Activated T-helper 2 cell treated with anti-CD3 and anti-CD28 coated beads, Interferon-gamma antibody, Interleukin-2, Interleukin-4, amounts not matched to agents 10 μg/mL and 5 μg/mL and 100 μg/mL, durations not matched to agents 14 hours and 24 hours and 36 hours (primary cell): ENCODE data around the gene MYO7A. TPM values are rescaled to one million over a fixed set of nuclear protein-coding genes. Genes with fewer than 3 reads are reported as not detected.

ENCODE experiments used
- DNase-seq: peaks from one replicate; pipeline ENCODE4 v3.0.0; 2021; ENCODE audit warnings: low spot score
- H3K27ac Mint-ChIP-seq: one replicate; pipeline ENCODE4 v1.8.0; 2021; ENCODE audit warnings: mixed read lengths
- H3K27me3 Mint-ChIP-seq: one replicate; pipeline ENCODE4 v1.8.0; 2021; ENCODE audit warnings: low read depth, mixed read lengths
- H3K36me3 Mint-ChIP-seq: one replicate; pipeline ENCODE4 v1.8.0; 2021; ENCODE audit warnings: low read depth, mixed read lengths
- H3K4me1 Mint-ChIP-seq: one replicate; pipeline ENCODE4 v1.8.0; 2021; ENCODE audit warnings: low read depth, mixed read lengths
- H3K4me3 Mint-ChIP-seq: one replicate; pipeline ENCODE4 v1.8.0; 2021; ENCODE audit warnings: low read depth, mild to moderate bottlenecking, moderate library complexity, mixed read lengths
- H3K9me3 Mint-ChIP-seq: one replicate; pipeline ENCODE4 v1.8.0; 2021; ENCODE audit warnings: mixed read lengths
- intact Hi-C: fragments of 100-400 bp; cut with micrococcal nuclease; formaldehyde crosslinking; loops from one replicate; pipeline ENCODE4 v1.15.1; 2023
- total RNA-seq: library from RNA; stranded (reverse); gene quantifications from 2 replicates; pipeline ENCODE4 v1.2.3, GENCODE V29; 2022

The MYO7A gene
- total RNA-seq, 1 donor from 2014 or later, result 0.30 TPM

DNA sequence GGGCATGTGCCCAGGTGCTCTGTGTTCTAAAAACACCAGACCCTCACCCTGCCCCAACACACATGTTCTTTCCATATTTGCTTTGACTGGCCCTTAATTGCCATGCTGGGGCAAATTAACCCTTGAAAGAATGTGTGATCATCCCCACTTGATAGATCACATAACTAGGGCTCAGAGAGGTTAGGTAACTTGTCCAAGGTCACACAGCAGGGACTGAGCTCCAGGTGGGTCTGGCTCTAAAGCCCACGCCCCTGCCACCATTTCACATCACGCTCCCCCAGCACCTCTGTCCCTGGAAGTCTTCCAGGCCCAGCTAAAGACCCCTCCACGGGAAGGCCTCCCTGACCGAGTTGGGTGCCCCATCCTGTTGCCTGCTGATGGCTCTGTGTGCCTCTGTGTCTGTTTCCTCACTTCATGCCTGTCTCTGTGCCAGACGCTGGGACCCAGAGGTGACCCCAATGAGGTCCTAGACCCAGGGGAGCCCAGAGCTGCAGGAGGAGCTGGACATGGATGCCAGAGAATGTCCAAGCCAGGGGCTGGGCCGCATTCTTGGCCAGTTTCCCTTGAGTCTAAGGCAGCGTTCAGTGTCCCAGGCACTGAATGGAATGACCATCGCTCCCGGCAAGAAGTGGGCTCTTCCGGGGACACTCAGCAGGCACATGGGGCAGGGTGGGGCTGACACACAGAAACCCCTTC, 79.7 kb downstream of the MYO7A start:
- intact Hi-C loops, result no loop called here
- no peaks in the 10 kb centered on the region for H3K27me3 Mint-ChIP-seq
- DNase-seq, result no peak
- H3K9me3 Mint-ChIP-seq, result no peaks in the 10 kb centered on the region
- H3K27ac Mint-ChIP-seq, result no peak overlapping the region
- H3K4me3 Mint-ChIP-seq, result no peak overlapping the region
- H3K4me1 Mint-ChIP-seq, result no peaks in the 10 kb centered on the region
- H3K36me3 Mint-ChIP-seq, result no peaks in the 10 kb centered on the region

DNA sequence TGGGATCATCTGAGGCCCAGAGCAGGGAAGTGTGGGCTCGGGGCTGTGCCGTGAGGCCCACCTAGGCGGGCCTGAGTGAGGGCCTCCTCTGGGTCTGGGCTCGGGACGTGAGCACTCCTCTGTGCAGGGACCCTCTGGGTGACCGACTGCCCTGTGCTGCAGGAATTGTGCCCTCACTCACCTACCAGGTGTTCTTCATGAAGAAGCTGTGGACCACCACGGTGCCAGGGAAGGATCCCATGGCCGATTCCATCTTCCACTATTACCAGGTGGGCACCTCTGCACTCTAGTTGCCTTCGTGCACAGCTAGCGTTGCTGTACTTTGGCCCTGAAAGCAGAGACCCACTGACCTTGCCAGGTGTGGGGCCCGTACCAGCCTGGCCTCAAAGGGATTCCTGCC, 80.5 kb downstream of the MYO7A start:
- no peaks in the 10 kb centered on the region for H3K27me3 Mint-ChIP-seq
- no peak overlapping the region for H3K27ac Mint-ChIP-seq
- no peaks in the 10 kb centered on the region for H3K36me3 Mint-ChIP-seq
- intact Hi-C loops, result no loop called here
- H3K9me3 Mint-ChIP-seq, result no peaks in the 10 kb centered on the region
- H3K4me1 Mint-ChIP-seq, result no peaks in the 10 kb centered on the region
- no peak overlapping the region for H3K4me3 Mint-ChIP-seq
- DNase-seq, result no peak

DNA sequence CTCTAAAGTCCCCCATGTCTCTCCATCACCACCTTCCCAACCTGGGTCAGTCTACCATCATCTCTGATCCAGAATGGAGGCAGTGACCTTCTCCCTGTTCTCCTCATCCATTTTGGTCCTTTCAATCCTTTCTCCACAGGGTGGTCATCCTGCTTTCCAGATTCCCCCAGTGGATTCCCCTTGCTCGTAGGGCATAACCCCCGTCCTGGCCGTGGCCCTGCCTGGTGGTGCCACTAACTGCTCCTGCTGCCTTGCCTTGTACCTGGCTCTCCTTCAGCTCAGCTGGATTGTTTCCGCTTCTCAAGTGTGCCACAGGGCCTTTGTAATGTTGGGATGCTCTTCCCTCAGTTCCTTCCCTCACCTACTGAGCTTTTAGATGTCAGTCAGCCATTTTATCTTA, 81.6 kb downstream of the MYO7A start:
- intact Hi-C loops, result no loop called here
- Mint-ChIP-seq H3K36me3 (no peaks in the 10 kb centered on the region), H3K9me3 (no peaks in the 10 kb centered on the region), H3K27me3 (no peaks in the 10 kb centered on the region), H3K4me1 (no peaks in the 10 kb centered on the region), H3K27ac (no peak overlapping the region), H3K4me3 (no peak overlapping the region)
- no peak for DNase-seq

DNA sequence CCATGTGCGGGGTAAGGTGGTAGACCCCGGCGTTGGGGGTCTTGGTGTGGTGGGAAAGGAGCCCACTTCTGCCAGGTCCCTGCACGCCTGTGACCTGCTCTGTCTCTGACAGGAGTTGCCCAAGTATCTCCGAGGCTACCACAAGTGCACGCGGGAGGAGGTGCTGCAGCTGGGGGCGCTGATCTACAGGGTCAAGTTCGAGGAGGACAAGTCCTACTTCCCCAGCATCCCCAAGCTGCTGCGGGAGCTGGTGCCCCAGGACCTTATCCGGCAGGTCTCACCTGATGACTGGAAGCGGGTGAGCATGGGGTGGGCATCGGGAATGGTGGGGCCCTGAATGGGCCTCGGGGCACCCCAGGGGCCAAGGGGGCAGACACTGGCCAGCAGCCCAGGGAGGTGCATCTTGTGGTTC, 83.0 kb downstream of the MYO7A start:
- H3K4me3 Mint-ChIP-seq, result no peak overlapping the region
- no peak for DNase-seq
- intact Hi-C loops, result no loop called here

DNA sequence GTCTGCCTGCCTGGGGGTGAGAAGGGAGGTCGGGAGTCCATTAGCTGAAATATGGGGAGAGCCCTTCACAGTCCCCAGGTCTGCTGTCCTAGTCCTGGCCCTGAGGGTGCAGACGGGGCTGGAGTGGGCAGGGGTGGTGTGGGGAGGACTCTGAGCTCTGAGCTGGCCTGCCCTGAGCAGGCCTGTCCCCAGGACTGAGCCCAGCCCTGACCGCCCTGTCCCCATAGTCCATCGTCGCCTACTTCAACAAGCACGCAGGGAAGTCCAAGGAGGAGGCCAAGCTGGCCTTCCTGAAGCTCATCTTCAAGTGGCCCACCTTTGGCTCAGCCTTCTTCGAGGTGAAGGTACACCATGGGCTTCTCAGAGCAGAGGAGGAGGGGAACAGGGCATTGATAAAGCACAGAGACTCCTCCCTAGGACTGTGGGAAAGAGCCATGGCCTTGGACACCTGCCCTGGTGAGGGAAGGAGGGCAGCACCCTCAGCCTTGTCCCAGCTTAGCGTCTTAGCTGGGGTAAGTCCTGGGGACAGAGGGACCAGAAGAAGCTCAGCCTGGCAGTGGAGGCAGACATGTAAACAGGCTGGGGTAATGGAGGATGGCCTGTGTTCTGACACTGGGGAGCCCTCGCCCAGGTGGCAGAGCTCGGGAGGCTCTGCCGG, 83.7 kb downstream of the MYO7A start:
- no peak for DNase-seq
- Mint-ChIP-seq H3K36me3 (no peaks in the 10 kb centered on the region), H3K4me3 (no peak overlapping the region), H3K9me3 (no peaks in the 10 kb centered on the region), H3K27ac (no peak overlapping the region), H3K27me3 (peaks cover 2% of the 10 kb centered on the region), H3K4me1 (no peaks in the 10 kb centered on the region)
- intact Hi-C loops, result no loop called here

More for the DNA sequence above, 83.0 kb downstream of the MYO7A start:
- no peak overlapping the region for H3K27ac Mint-ChIP-seq
- no peaks in the 10 kb centered on the region for H3K4me1 Mint-ChIP-seq
- no peaks in the 10 kb centered on the region for H3K27me3 Mint-ChIP-seq
- H3K36me3 Mint-ChIP-seq, result no peaks in the 10 kb centered on the region
- no peaks in the 10 kb centered on the region for H3K9me3 Mint-ChIP-seq

DNA sequence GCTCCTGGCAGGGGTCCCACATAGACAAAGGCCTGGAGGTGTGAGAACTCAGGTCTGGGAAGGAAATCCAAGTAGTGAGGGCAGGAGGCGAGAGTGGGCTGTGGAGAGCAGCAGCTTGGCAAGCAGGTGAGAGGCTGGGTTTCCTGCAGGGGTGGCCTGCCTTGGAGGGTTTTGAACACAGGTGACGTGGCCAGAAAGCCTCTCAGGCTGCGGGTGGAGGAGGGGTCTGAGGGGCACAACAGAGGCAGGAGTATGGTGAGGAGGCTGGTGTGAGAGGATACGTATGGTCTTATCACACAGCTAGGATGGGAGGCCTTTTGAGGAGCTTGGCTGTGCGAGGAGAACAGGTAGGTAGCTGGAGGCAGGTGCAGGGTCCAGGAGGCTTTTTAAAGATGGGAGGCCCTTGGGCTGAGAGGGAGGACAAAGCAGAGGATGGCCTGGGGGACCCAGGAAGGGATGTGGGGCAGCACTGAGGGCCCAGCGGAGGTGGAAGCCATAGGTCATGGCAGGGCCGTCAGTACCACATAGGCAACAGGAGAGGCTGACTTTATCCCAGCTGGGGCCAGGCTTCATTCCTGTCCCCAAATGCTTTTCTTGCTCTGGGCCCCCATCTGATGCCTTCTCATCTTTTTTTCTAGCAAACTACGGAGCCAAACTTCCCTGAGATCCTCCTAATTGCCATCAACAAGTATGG, 84.4 kb downstream of the MYO7A start:
- no peak for DNase-seq
- no peaks in the 10 kb centered on the region for H3K9me3 Mint-ChIP-seq

DNA sequence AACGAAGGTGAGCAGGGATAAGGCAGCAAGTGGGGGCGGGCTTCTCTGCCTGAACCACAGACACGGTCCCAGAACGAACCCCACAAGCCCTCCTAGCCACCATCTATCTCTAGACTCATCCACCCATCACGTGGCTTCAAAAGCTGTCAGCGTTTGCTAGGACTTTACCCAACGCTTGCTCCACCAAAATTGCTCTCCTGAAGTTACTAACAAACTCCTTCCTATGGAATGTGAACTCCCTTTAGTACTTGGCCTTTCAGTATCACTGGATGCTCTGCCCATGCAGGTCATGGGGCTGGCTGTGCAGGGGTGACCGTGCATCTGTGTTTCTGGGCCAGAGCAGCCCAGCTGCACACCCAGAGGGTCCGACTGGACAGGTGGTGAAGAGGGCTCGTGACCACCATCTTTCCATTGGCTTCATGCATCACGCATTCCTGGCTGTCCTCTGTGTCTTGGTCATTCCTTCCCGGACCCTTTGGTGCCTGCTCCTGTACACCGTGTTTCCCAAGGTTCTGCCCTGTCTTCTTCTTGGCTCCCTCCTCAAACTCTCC, 85.1 kb downstream of the MYO7A start:
- Mint-ChIP-seq H3K36me3 (no peaks in the 10 kb centered on the region), H3K4me3 (no peak overlapping the region), H3K4me1 (no peaks in the 10 kb centered on the region), H3K9me3 (no peaks in the 10 kb centered on the region), H3K27ac (no peak overlapping the region), H3K27me3 (peaks cover 5% of the 10 kb centered on the region)
- DNase-seq, result no peak
- intact Hi-C loops, result no loop called here

More for the DNA sequence above, 84.4 kb downstream of the MYO7A start:
- peaks cover 5% of the 10 kb centered on the region for H3K27me3 Mint-ChIP-seq
- intact Hi-C loops, result no loop called here
- H3K4me3 Mint-ChIP-seq, result no peak overlapping the region
- H3K36me3 Mint-ChIP-seq, result no peaks in the 10 kb centered on the region
- no peak overlapping the region for H3K27ac Mint-ChIP-seq
- H3K4me1 Mint-ChIP-seq, result no peaks in the 10 kb centered on the region

DNA sequence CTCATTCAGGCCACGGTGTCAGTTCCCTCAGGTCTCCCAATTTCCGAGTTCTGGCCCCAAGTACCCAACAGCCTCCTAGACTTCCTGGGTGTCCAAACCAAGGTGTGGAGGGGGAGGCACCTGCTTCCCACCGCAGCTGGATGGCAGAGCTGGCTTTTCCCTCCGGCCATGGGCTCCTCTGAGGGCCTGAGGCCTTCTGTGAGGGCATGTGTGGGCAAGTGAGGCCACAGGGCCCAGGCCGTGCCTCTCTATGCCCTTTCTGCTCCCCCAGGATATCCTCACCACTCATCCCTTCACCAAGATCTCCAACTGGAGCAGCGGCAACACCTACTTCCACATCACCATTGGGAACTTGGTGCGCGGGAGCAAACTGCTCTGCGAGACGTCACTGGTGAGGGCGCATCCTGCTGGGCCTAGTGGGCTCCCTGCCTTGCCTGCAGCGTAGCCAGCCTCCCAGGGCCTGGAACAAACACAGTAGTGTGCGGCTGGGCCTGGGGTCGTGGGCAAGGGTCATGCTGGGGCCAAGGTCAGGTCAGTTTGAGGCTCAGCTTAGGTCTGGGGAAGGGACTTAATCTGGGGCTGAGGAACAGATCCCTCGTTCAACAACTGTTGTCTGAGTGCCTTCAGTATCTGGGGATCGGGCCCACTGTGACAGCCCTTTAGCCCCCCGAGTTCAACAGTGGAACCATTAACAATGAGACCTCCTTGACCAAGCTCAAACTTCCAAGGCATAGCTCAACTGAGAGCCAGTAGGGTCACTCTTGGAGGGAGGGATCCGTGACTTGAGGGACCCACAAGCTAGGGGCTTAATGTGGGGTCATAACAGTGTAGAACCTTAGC, 85.8 kb downstream of the MYO7A start:
- intact Hi-C loops, result no loop called here
- Mint-ChIP-seq H3K36me3 (no peaks in the 10 kb centered on the region), H3K27me3 (peaks cover 5% of the 10 kb centered on the region), H3K4me3 (no peak overlapping the region), H3K4me1 (no peaks in the 10 kb centered on the region), H3K27ac (no peak overlapping the region), H3K9me3 (no peaks in the 10 kb centered on the region)
- DNase-seq, result no peak

DNA sequence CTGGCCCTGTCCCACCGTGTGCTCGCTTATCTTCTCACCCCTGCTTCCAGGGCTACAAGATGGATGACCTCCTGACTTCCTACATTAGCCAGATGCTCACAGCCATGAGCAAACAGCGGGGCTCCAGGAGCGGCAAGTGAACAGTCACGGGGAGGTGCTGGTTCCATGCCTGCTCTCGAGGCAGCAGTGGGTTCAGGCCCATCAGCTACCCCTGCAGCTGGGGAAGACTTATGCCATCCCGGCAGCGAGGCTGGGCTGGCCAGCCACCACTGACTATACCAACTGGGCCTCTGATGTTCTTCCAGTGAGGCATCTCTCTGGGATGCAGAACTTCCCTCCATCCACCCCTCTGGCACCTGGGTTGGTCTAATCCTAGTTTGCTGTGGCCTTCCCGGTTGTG, 86.5 kb downstream of the MYO7A start:
- H3K4me1 Mint-ChIP-seq, result no peaks in the 10 kb centered on the region
- no peak overlapping the region for H3K4me3 Mint-ChIP-seq
- no peak for DNase-seq

DNA sequence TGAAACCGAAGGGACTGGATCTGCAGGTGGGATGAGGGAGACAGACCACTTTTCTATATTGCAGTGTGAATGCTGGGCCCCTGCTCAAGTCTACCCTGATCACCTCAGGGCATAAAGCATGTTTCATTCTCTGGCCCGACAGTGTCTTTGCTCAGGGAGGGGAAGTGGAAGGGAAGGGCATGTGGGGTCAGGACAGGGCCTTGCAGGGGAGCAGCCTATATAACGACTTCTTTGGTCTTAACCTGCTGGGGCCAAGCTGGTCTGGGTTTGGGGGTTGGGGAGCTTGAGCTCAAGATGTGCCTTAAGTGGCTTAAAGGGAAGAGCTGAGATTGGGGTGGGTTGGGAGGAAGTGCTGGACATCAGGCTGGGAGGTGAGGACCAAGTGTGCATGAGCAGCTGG, 87.1 kb downstream of the MYO7A start:
- H3K9me3 Mint-ChIP-seq, result no peaks in the 10 kb centered on the region
- H3K27ac Mint-ChIP-seq, result no peak overlapping the region
- H3K4me3 Mint-ChIP-seq, result no peak overlapping the region
- intact Hi-C loops, result no loop called here
- H3K27me3 Mint-ChIP-seq, result peaks cover 11% of the 10 kb centered on the region
- H3K4me1 Mint-ChIP-seq, result no peaks in the 10 kb centered on the region
- no peaks in the 10 kb centered on the region for H3K36me3 Mint-ChIP-seq
- no peak for DNase-seq

More for the DNA sequence above, 86.5 kb downstream of the MYO7A start:
- Mint-ChIP-seq H3K27me3 (peaks cover 5% of the 10 kb centered on the region), H3K27ac (no peak overlapping the region), H3K36me3 (no peaks in the 10 kb centered on the region), H3K9me3 (no peaks in the 10 kb centered on the region)
- intact Hi-C loops, result no loop called here

DNA sequence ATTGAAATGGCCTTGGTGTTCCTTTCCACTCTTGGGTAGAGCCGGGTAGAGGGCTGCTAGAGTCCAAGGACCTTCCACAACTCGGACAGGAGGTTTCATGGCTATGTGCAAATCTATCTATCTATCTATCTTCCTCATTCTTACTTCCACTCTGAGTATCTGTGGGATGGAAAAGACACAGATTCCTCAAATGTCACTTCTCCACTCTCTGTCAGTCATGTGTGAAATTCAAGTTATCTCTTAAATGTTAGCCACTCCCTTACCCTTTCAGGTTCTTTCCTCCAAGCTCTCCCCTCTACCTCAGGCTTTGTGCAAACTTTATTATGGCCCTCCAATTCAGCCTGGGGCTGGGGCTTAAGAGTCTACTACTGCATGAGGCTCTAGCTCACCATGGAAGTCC, 89.1 kb downstream of the MYO7A start:
- intact Hi-C loops, result no loop called here
- Mint-ChIP-seq H3K27me3 (peaks cover 20% of the 10 kb centered on the region), H3K9me3 (no peaks in the 10 kb centered on the region), H3K27ac (no peak overlapping the region), H3K36me3 (no peaks in the 10 kb centered on the region), H3K4me3 (no peak overlapping the region), H3K4me1 (no peaks in the 10 kb centered on the region)
- no peak for DNase-seq

DNA sequence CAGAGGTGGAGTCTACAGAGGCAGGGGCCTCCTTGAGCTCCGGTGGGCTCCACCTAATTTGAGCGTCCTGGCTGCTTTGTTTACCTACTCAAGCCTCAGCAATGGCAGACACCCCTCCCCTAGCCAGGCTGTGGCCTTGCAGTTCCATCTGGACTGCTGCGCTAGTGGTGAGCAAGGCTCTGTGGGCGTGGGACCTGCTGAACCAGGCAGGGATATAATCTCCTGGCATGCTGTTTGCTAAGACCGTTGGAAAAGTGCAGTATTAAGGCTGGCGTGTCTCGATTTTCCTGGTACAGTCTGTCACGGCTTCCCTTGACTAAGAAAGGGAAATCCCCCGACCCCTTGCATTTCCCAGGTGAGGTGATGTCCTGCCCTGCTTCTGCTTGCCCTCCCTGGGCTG, 95.8 kb downstream of the MYO7A start:
- Mint-ChIP-seq H3K36me3 (no peaks in the 10 kb centered on the region), H3K27me3 (peaks cover 32% of the 10 kb centered on the region), H3K4me3 (no peak overlapping the region), H3K4me1 (no peaks in the 10 kb centered on the region), H3K27ac (no peak overlapping the region), H3K9me3 (no peaks in the 10 kb centered on the region)
- no peak for DNase-seq
- intact Hi-C loops, result no loop called here
